Spleen (tissue), 13 donors: ENCODE data around the gene PA2G4. TPM values are rescaled to one million over a fixed set of nuclear protein-coding genes. Genes with fewer than 3 reads are reported as not detected.
"Not testable (repeated sequence)": the region's sequence is repeated elsewhere in the genome, so short reads cannot be mapped to it uniquely, and the experiment has no call there.

Source experiments
- DNase-seq: peaks from one replicate; pipeline ENCODE4 v3.0.0-alpha.2; 2020
- H3K27ac ChIP-seq, 8 donors: fragments of 200-600 bp; sonication (generic) in 7 of 8; 1 replicate in 4 of 8; 2 replicates in 4 of 8; pipeline versions ENCODE4 v1.5.0 to v1.8.0; 2016 to 2021; ENCODE audit warnings: inconsistent platforms in 4 of 8, mild to moderate bottlenecking in 4 of 8, moderate library complexity in 1 of 8
- H3K27me3 ChIP-seq, 7 donors: fragments of 200-600 bp; sonication (generic) in 6 of 7; replicated peaks in 1 of 7; 1 replicate in 4 of 7; 2 replicates in 3 of 7; pipeline versions ENCODE4 v1.5.0 to v1.8.0; 2016 to 2021; ENCODE audit warnings: inconsistent platforms in 3 of 7, mild to moderate bottlenecking in 1 of 7
- H3K36me3 ChIP-seq, 6 donors: fragments of 200-600 bp; sonication (generic) in 5 of 6; 1 replicate in 4 of 6; 2 replicates in 2 of 6; pipeline versions ENCODE4 v1.5.0 to v1.8.0; 2016 to 2021; ENCODE audit warnings: inconsistent platforms in 2 of 6
- H3K4me1 ChIP-seq, 6 donors: fragments of 200-600 bp; sonication (generic) in 5 of 6; 1 replicate in 3 of 6; 2 replicates in 3 of 6; pipeline versions ENCODE4 v1.5.0 to v1.8.0; 2016 to 2021; ENCODE audit warnings: inconsistent platforms in 3 of 6
- H3K4me3 ChIP-seq, 8 donors: fragments of 200-600 bp; sonication (generic) in 7 of 8; 1 replicate in 4 of 8; 2 replicates in 4 of 8; pipeline versions ENCODE4 v1.5.0 to v1.8.0; 2016 to 2021; ENCODE audit warnings: inconsistent platforms in 4 of 8, mild to moderate bottlenecking in 4 of 8, moderate library complexity in 2 of 8
- H3K9me3 ChIP-seq, 8 donors: fragments of 200-600 bp; sonication (generic) in 7 of 8; 1 replicate in 4 of 8; 2 replicates in 4 of 8; pipeline versions ENCODE4 v1.5.0 to v1.8.0; 2016 to 2021; ENCODE audit warnings: inconsistent platforms in 4 of 8
- POLR2A ChIP-seq, 3 donors: fragments of 450-650 bp; IDR thresholded peaks; one replicate each; pipeline ENCODE4 v1.5.1; 2017; ENCODE audit warnings: antibody characterized with exemption in 3 of 3, mild to moderate bottlenecking in 1 of 3
- POLR2AphosphoS5 ChIP-seq, 3 donors: sonication (generic); formaldehyde crosslinking; IDR thresholded peaks; one replicate each; pipeline ENCODE4 v1.5.1; 2017; ENCODE audit warnings: antibody characterized with exemption in 3 of 3
- WGBS, 5 donors: extraction: QIAGEN DNeasy Blood & Tissue Kit in 3 of 5; methylation state at CpG; one replicate each; pipeline versions ENCODE4 v1.1.5 to v1.1.7; 2013 to 2018; 5-methylcytosine and 5-hydroxymethylcytosine counted together
- intact Hi-C: fragments of 100-400 bp; cut with DNase I; formaldehyde crosslinking; loops from one replicate; pipeline ENCODE4 v1.15.0; 2023; ENCODE audit warnings: low total_unique reads
- long read RNA-seq, 2 donors: transcript quantifications; one replicate each; lab custom pipeline, GENCODE V29; 2026
- polyA plus RNA-seq, 3 donors: library from polyadenylated mRNA; stranded (reverse); fragments of 200-250 nt; gene quantifications; one replicate each; pipeline ENCODE4 v1.2.1, GENCODE V29; 2013
- total RNA-seq, 7 donors: library from RNA; depleted of rRNA in 3 of 7; stranded (reverse); fragments of >200 nt in 3 of 7; fragmentation: NEBNext Ultra II Directional in 4 of 7; extraction: Animal tissue kit (Norgen Biotek cat#: 25700) in 4 of 7; gene quantifications; one replicate each; pipeline versions ENCODE4 v1.1.0 to v1.2.1, GENCODE V29; 2016 to 2021
- TF ChIP-seq, protein P1 (sequence below), 11 experiments: fragments of 200-600 bp in 7 of 11; fragments of 450-650 bp in 4 of 11; sonication (generic) in 4 of 11; IDR thresholded peaks in 8 of 11; conservative IDR thresholded peaks in 3 of 11; 1 replicate in 7 of 11; 2 replicates in 4 of 11; pipeline versions ENCODE4 v1.4.0 to v1.8.0; 2016 to 2021; ENCODE audit warnings: antibody characterized with exemption in 11 of 11, inconsistent platforms in 4 of 11, mild to moderate bottlenecking in 1 of 11
- donor health status: healthy with polysubstance abuse.
- donor health status: DM: no; HTN: no; CAD: no; lungs with moderate emphysema.
- donor health status: DM: no; HTN: no; CAD: no.
- donor health status: Bipolar disorder and iron deficiency.
- donor health status: healthy.
- donor health status: DM: no; HTN: no; CAD: no.
- donor health status: DM: yes; HTN: yes; CAD: no.

Gene PA2G4
- total RNA-seq, result 10 to 100 TPM; 70.5 to 92.8 (median 78.0) TPM
- polyA plus RNA-seq, result 10 to 100 TPM; 52.8 to 74.1 (median 71.0) TPM
- long read RNA-seq, donor 1, transcript PA2G4-201 (13 exons, 2,577 nt), result major isoform, 53 of 98 reads
- long read RNA-seq, donor 1, partial matches to known transcripts, result 45 of 98 reads
- long read RNA-seq, donor 1, other reads (novel, unspliced or antisense), result 0 of 98 reads
- long read RNA-seq, donor 2, transcript PA2G4-201 (13 exons, 2,577 nt), result major isoform, 31 of 79 reads
- long read RNA-seq, donor 2, partial matches to known transcripts, result 48 of 79 reads
- long read RNA-seq, donor 2, other reads (novel, unspliced or antisense), result 0 of 79 reads

DNA sequence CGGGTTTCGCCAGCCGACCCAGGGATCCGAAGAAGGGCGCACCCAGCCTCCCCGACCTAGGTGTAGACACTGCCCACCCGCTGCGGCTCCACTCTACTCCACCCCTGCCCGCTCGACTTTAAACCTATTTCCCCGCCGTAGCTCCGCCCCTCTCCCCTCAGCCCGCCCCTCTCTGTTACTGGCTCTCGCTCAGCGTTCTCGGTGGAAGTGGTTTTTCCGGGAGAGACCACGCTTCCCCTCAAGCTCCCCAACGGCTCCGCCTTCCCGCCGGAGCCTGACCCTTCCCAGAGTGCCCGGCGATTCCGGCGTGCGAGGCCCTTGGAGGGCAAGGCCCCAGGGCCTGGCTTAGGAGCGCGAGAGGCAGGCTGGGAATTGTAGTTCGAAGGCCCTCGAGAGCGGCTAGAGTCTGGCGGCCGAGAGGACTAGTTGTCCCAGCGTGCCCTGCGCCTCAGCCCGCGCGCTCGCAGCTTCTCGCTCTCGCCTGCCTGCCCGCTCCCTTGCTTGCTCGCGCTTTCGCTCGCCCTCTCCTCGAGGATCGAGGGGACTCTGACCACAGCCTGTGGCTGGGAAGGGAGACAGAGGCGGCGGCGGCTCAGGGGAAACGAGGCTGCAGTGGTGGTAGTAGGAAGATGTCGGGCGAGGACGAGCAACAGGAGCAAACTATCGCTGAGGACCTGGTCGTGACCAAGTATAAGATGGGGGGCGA lies at the start of gene PA2G4:
TSS of gene PA2G4 (plus strand) at position 451 of the 706 bp plus-strand sequence. CDS start at position 630, 179 bp downstream.
- intact Hi-C loops, result loop anchor here (2.0 kb wide), 1 partner anchor 57 kb away; no protein-coding TSS in a partner anchor
- TF ChIP-seq POLR2AphosphoS5 (IDR thresholded peaks at IDR 0.05) (peak; percentile 99 to 100 (median 99)), POLR2A (IDR thresholded peaks at IDR 0.05) (peak; percentile 13 to 92 (median 82))
- TF ChIP-seq, protein P1, sequence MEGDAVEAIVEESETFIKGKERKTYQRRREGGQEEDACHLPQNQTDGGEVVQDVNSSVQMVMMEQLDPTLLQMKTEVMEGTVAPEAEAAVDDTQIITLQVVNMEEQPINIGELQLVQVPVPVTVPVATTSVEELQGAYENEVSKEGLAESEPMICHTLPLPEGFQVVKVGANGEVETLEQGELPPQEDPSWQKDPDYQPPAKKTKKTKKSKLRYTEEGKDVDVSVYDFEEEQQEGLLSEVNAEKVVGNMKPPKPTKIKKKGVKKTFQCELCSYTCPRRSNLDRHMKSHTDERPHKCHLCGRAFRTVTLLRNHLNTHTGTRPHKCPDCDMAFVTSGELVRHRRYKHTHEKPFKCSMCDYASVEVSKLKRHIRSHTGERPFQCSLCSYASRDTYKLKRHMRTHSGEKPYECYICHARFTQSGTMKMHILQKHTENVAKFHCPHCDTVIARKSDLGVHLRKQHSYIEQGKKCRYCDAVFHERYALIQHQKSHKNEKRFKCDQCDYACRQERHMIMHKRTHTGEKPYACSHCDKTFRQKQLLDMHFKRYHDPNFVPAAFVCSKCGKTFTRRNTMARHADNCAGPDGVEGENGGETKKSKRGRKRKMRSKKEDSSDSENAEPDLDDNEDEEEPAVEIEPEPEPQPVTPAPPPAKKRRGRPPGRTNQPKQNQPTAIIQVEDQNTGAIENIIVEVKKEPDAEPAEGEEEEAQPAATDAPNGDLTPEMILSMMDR (IDR thresholded peaks at IDR 0.05 in 8 of 11, conservative IDR thresholded peaks at IDR 0.05 in 3 of 11), result peak in 2 of 11 experiments; percentile 15 to 19
- WGBS, 5 donors, result 0 to 1% (median 0%) methylated on average over 44 to 60 of the region's 60 CpGs

DNA sequence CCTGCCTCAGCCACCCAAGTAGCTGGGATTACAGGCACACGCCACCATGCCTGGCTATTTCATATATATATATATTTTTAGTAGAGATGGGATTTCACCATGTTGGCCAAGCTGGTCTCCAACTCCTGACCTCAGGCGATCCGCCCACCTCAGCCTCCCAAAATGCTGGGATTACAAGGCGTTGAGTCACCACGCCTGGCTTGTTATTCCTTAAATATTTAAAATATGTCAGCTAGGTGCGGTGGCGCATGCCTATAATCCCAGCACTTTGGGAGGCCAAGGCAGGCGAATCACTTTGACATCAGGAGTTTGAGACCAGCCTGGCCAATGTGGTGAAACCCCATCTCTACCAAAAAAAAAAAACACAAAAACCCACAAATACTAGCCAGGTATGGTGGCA lies 44.4 kb upstream of the PA2G4 start:
- H3K36me3 ChIP-seq, H3K4me3 ChIP-seq, H3K27me3 ChIP-seq, H3K27ac ChIP-seq, DNase-seq, H3K4me1 ChIP-seq, intact Hi-C loops, H3K9me3 ChIP-seq: not testable (repeated sequence)
- 84 to 95% (median 95%) methylated on average over 8 of the region's 8 CpGs for WGBS, 5 donors

More for the DNA sequence above, at the start of gene PA2G4:
- peak within 1 kb of the TSS; percentile 83 to 94 (median 88) for H3K27ac ChIP-seq
- DNase-seq, result peak; percentile 100
- peaks cover 19 to 49% (median 38%) of the 10 kb centered on the region in 6 donors for H3K4me1 ChIP-seq
- H3K4me3 ChIP-seq, result peak within 1 kb of the TSS; percentile 80 to 93 (median 88)
- H3K27me3 ChIP-seq, result no peaks in the 10 kb centered on the region
- peaks cover 0 to 32% (median 28%) of the 10 kb centered on the region in 6 donors for H3K36me3 ChIP-seq
- no peaks in the 10 kb centered on the region for H3K9me3 ChIP-seq

DNA sequence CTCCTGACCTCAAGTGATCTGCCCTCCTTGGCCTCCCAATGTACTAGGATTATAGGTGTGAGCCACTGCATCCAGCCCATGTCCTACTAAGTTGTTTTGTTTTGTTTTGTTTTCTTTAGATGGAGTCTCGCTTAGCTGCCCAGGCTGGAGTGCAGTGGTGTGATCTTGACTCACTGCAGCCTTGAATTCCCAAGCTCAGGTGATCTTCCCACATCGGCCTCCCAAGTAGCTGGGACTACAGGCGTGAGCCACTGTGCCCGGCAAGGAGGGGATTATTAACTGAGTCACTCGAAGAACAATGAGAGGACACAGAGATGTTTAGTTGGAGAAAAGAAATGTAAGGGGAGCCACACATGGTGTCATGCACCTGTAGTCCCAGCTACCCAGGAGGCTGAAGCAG lies 42.4 kb upstream of the PA2G4 start:
- Histone ChIP-seq H3K27me3 (no peaks in the 10 kb centered on the region), H3K4me3 (no peak overlapping the region), H3K4me1 (no peaks in the 10 kb centered on the region), H3K36me3 (no peaks in the 10 kb centered on the region), H3K27ac (no peak overlapping the region), H3K9me3 (no peaks in the 10 kb centered on the region)
- 64 to 84% (median 71%) methylated on average over 5 of the region's 5 CpGs for WGBS, 5 donors
- TF ChIP-seq, protein P1 (IDR thresholded peaks at IDR 0.05 in 8 of 11, conservative IDR thresholded peaks at IDR 0.05 in 3 of 11), result no peak
- TF ChIP-seq POLR2AphosphoS5 (IDR thresholded peaks at IDR 0.05), result no peak
- no peak for TF ChIP-seq POLR2A (IDR thresholded peaks at IDR 0.05)
- intact Hi-C loops, result no loop called here
- no peak for DNase-seq

DNA sequence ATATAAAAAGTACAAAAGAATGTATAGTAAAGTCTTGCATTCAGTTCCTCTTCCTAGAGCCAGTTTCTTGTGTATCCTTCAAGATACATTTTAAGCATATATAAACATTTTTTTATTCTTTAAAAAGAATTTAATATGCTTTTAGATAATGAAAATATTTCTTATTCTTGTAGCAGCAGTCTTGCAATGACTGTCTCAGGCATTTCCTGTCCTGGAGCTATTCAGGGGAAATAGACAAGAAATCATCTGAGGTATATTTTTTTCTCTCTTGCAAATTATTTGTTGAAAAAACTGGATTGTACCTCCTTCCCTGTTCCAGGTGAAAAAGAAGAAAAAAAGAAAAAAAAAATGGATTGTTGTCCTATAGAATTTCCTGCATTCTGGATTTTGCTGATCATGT lies 41.4 kb upstream of the PA2G4 start:
- Histone ChIP-seq H3K4me1 (no peaks in the 10 kb centered on the region), H3K9me3 (no peaks in the 10 kb centered on the region), H3K36me3 (no peaks in the 10 kb centered on the region), H3K27ac (no peak overlapping the region), H3K27me3 (no peaks in the 10 kb centered on the region), H3K4me3 (no peak overlapping the region)
- TF ChIP-seq POLR2AphosphoS5 (IDR thresholded peaks at IDR 0.05) (no peak), POLR2A (IDR thresholded peaks at IDR 0.05) (no peak)
- TF ChIP-seq, protein P1 (IDR thresholded peaks at IDR 0.05 in 8 of 11, conservative IDR thresholded peaks at IDR 0.05 in 3 of 11), result no peak
- intact Hi-C loops, result no loop called here
- no peak for DNase-seq
